GM12801 (cell line): Measurements from ENCODE around the gene CACNA2D2.

Experiments used
- CTCF ChIP-seq: IDR thresholded peaks from one replicate; pipeline ENCODE4 v1.5.1; 2011; ENCODE audit warnings: control low read depth; ENCODE audit not compliant: insufficient read length; ENCODE audit errors: extremely low read depth

Gene CACNA2D2

GRCh38 chr3:50319181-50319893 is 184.1 kb downstream of the CACNA2D2 start:
- TF ChIP-seq CTCF: no peak

- no peak for TF ChIP-seq CTCF
Measured at GRCh38 chr3:50318615-50319014, 184.8 kb downstream of the CACNA2D2 start.

- no peak for TF ChIP-seq CTCF
Measured at GRCh38 chr3:50318163-50318562, 185.3 kb downstream of the CACNA2D2 start.

GRCh38 chr3:50317300-50317699 is 186.1 kb downstream of the CACNA2D2 start:
- TF ChIP-seq CTCF: no peak

GRCh38 chr3:50316657-50317242 is 186.7 kb downstream of the CACNA2D2 start:
- TF ChIP-seq CTCF: no peak

- no peak for TF ChIP-seq CTCF
Measured at GRCh38 chr3:50314816-50315215, 188.6 kb downstream of the CACNA2D2 start.

- no peak for TF ChIP-seq CTCF
Measured at GRCh38 chr3:50314342-50314741, 189.1 kb downstream of the CACNA2D2 start.
